Pancreas (tissue), 10 donors: ENCODE results near the gene PSMC3. TPM values are rescaled to one million over a fixed set of nuclear protein-coding genes. Genes with fewer than 3 reads are reported as not detected.

Experiments used
- ATAC-seq, 4 donors: fragments of 200-7000 bp; cut with Tn5 transposase; one replicate each; pipeline versions ENCODE4 v1.8.0 to v1.9.1; 2020; ENCODE audit warnings: mild to moderate bottlenecking in 4 of 4, moderate library complexity in 4 of 4
- DNase-seq, 6 donors: peaks; one replicate each; pipeline ENCODE4 v3.0.0-alpha.2; 2020
- FAIRE-seq: peaks from 2 replicates; lab custom pipeline; 2012; peaks lifted over from hg19 to GRCh38; lab: Jason Lieb, UNC
- H3K27ac ChIP-seq, 4 donors: fragments of 200-600 bp; sonication (generic); 1 replicate in 3 of 4; 2 replicates in 1 of 4; pipeline versions ENCODE4 v1.5.0 to v1.8.0; 2020
- H3K27me3 ChIP-seq, 4 donors: fragments of 200-600 bp; one replicate each; pipeline ENCODE4 v1.8.0; 2021
- H3K36me3 ChIP-seq, 3 donors: fragments of 200-600 bp; sonication (generic) in 1 of 3; one replicate each; pipeline versions ENCODE4 v1.5.0 to v1.8.0; 2020 to 2021
- H3K4me1 ChIP-seq, 3 donors: fragments of 200-600 bp; one replicate each; pipeline ENCODE4 v1.8.0; 2021
- H3K4me3 ChIP-seq, 4 donors: fragments of 200-600 bp; sonication (generic) in 2 of 4; one replicate each; pipeline versions ENCODE4 v1.5.0 to v1.8.0; 2020 to 2021
- H3K9me3 ChIP-seq, 4 donors: fragments of 200-600 bp; one replicate each; pipeline ENCODE4 v1.8.0; 2021
- CTCF ChIP-seq, 4 donors: fragments of 200-600 bp; sonication (generic) in 3 of 4; IDR thresholded peaks; one replicate each; pipeline versions ENCODE4 v1.5.0 to v1.8.0; 2021; ENCODE audit warnings: antibody characterized with exemption in 4 of 4
- WGBS, 2 donors: extraction: QIAGEN DNeasy Blood & Tissue Kit; methylation state at CpG; one replicate each; pipeline ENCODE4 v1.1.7; 2013; 5-methylcytosine and 5-hydroxymethylcytosine counted together
- intact Hi-C, 3 donors: fragments of 100-400 bp; cut with DNase I; formaldehyde crosslinking; loops; one replicate each; pipeline versions ENCODE4 v1.11.1 to v1.14.2; 2022
- polyA plus RNA-seq, 2 donors: library from polyadenylated mRNA; stranded (reverse); fragments of 200-250 nt; gene quantifications; one replicate each; pipeline ENCODE4 v1.2.3, GENCODE V29; 2013
- total RNA-seq, 6 donors: library from RNA; stranded (reverse); fragmentation: NEBNext Ultra II Directional in 4 of 6; extraction: Animal tissue kit (Norgen Biotek cat#: 25700) in 4 of 6; gene quantifications; one replicate each; pipeline versions ENCODE4 v1.2.1 to v1.2.4, GENCODE V29; 2021 to 2023
- donor health status: healthy with polysubstance abuse.
- donor health status: DM: no; HTN: no; CAD: no; lungs with moderate emphysema.
- donor health status: DM: no; HTN: no; CAD: no.
- donor health status: control.
- donor health status: control.
- donor health status: Bipolar disorder and iron deficiency.
- donor health status: DM: yes; HTN: yes; CAD: no.
- donor health status: DM: no; HTN: no; CAD: no.
- donor health status: DM: no; HTN: no; CAD: no.
- donor health status: DM: yes; HTN: yes; CAD: no.

Gene PSMC3
- total and polyA plus RNA-seq, 8 donors: 37.4 to 67.5 (median 51.7) TPM

GRCh38 chr11:47413351-47413750 lies 12.9 kb downstream of the PSMC3 start:
- 92 to 100% methylated on average over 10 to 13 of the region's 13 CpGs for WGBS, 2 donors
- DNase-seq (no peak), FAIRE-seq (no peak), ATAC-seq (no peak)
- Histone ChIP-seq H3K4me1 (peaks cover 6 to 14% (median 6%) of the 10 kb centered on the region in 3 donors), H3K9me3 (no peaks in the 10 kb centered on the region), H3K27ac (no peak overlapping the region), H3K4me3 (no peak overlapping the region), H3K36me3 (peaks cover 0 to 16% (median under 1%) of the 10 kb centered on the region in 3 donors), H3K27me3 (no peaks in the 10 kb centered on the region)
- no peak for TF ChIP-seq CTCF (IDR thresholded peaks at IDR 0.05)
- intact Hi-C loops: no loop called here

DNA sequence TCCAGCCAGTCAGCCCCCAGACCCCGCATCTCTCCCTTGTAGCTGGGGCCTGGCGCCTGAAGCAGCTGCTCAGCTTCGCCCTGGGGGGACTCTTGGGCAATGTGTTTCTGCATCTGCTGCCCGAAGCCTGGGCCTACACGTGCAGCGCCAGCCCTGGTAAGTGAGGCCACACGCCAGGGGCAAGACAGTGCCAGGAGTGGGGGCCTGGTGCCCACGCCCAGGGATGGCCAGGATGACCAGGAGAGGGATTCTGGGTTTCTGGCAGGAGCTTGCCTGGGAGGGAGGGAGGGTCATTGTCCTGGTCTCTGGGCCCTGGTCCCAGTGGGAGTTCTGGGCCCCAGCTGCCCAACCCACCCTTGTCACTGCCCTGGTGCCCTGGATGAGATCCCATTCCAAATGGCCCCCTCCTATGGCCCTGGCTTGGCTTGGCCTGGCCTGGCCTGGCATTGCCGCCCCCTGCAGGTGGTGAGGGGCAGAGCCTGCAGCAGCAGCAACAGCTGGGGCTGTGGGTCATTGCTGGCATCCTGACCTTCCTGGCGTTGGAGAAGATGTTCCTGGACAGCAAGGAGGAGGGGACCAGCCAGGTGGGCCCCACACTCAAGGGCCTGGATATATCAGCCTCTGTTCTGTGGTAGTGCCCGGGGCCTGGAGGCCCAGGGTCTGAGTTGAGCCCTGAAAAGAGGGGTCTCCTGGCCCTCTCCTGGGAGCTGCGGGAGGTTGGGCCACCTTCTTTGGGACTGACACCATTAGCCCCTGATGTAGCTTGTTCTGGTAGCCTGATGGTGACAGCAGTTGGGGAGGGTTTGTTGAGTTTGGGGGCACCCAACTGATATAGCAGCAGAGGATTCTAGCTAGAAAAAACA lies 14.1 kb downstream of the PSMC3 start:
- TF ChIP-seq CTCF (IDR thresholded peaks at IDR 0.05): peak; percentile 52 to 71 (median 68)
- WGBS, 2 donors: 76 to 78% methylated on average over 11 to 12 of the region's 12 CpGs
- DNase-seq: peak in 5 of 6 donors; percentile 35 to 84 (median 73)
- ATAC-seq: no peak
- no peak overlapping the region for H3K27ac ChIP-seq
- H3K4me3 ChIP-seq: no peak overlapping the region
- peaks cover 0 to 14% (median 0%) of the 10 kb centered on the region in 3 donors for H3K36me3 ChIP-seq
- H3K9me3 ChIP-seq: no peaks in the 10 kb centered on the region
- no peaks in the 10 kb centered on the region for H3K27me3 ChIP-seq
- intact Hi-C loops: no loop called here
- no peak for FAIRE-seq
- H3K4me1 ChIP-seq: peaks cover 10 to 21% (median 12%) of the 10 kb centered on the region in 3 donors

DNA sequence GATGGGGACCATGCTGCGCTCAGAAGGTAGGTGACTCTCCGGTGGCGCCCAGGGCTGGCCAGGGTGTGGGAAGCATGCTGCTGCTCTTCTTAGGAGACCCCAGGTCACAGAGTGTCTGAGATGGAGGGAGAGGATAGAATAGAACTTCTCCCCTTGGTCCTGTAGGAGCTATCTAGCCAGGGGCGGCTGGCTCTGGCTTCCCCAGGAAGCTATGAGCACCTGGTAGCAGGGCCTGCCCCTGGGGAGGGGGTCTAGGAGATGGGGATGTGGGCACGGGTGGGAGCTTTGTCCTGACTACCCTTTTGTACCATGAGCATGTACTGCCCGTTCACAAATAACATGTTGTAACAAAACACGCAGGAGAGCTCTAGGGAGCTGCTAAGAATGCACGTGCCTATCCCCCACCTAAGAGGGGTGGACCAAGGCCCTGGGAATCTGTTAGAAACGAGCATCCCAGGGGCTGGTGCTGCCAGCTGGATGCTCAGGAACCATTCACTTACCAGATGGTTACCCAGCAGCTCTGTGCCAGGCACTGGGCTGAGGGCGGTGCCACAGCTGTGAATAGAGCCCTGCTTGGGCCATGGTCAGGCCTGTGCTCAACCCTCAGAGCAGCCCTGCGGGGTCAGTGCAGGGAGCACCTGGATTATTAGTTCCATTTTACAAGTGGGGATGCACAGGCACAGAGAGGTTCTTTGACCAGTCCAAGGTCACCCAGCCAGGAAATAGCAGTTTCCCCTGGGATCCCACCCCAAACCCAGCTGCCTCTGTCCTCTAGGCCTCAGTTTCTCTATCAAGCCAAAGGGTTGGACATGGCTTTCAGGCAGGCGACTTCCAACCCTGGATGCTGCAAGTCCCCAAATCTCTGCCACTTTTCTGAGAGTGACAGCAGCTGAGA lies 15.6 kb downstream of the PSMC3 start:
- no peak overlapping the region for H3K27ac ChIP-seq
- no peaks in the 10 kb centered on the region for H3K9me3 ChIP-seq
- H3K4me1 ChIP-seq: peaks cover 11 to 19% (median 14%) of the 10 kb centered on the region in 3 donors
- no peak overlapping the region for H3K4me3 ChIP-seq
- WGBS, 2 donors: 77 to 83% methylated on average over 12 of the region's 12 CpGs
- no peak for TF ChIP-seq CTCF (IDR thresholded peaks at IDR 0.05)
- ATAC-seq (no peak), FAIRE-seq (no peak), DNase-seq (peak in 1 of 6 donors; percentile 32)
- H3K27me3 ChIP-seq: no peaks in the 10 kb centered on the region
- intact Hi-C loops: no loop called here
- H3K36me3 ChIP-seq: peaks cover 0 to 14% (median 0%) of the 10 kb centered on the region in 3 donors

DNA sequence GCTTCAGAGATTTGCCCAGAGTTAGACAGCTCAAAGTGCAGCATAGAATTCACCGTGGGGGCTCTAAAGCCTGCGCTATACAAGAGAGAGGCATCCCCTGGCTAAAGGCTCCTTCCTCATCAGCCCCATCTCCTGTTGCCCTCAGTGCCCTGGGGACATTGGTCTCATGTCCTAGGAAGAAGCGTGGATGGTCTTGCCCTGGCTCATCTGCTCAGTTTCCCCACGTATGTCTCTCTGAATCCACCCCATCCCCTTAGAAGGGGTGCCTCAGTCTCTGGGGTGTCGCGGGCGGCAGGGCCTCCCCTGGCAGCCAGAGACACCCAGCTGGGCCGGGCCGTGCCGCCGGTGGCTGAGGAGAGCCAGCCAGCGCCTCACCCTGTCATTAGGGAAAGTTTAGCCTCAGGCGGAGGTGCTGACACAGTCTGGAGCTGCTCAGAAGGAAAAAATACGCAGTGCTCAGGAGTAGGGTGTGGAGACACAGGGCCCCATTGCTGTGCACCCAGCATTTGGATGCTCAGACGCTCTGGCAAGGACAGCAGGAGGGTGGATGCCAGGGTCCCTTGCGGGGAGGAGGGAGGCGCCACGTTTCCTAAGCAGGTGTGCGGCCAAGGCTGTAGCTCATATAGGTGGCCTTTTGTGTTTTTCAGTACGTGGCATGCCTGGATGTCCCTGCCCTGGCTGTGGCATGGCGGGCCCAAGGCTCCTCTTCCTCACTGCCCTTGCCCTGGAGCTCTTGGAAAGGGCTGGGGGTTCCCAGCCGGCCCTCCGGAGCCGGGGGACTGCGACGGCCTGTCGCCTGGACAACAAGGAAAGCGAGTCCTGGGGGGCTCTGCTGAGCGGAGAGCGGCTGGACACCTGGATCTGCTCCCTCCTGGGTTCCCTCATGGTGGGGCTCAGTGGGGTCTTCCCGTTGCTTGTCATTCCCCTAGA lies 16.5 kb downstream of the PSMC3 start:
- Histone ChIP-seq H3K27me3 (no peaks in the 10 kb centered on the region), H3K4me3 (peak overlapping the region in 3 of 4 donors; percentile 59 to 75 (median 73)), H3K36me3 (peaks cover 0 to 13% (median 0%) of the 10 kb centered on the region in 3 donors), H3K4me1 (peaks cover 11 to 19% (median 14%) of the 10 kb centered on the region in 3 donors), H3K27ac (peak overlapping the region in 3 of 4 donors; percentile 64 to 84 (median 81)), H3K9me3 (no peaks in the 10 kb centered on the region)
- no peak for FAIRE-seq
- intact Hi-C loops: no loop called here
- ATAC-seq: no peak
- WGBS, 2 donors: 76 to 82% methylated on average over 31 of the region's 31 CpGs
- no peak for TF ChIP-seq CTCF (IDR thresholded peaks at IDR 0.05)
- DNase-seq: peak in 3 of 6 donors; percentile 22 to 65 (median 32)
